WERI-Rb-1 (cell line): ENCODE measurements around the gene WNT11.

Experiments
- DNase-seq: peaks from one replicate; pipeline ENCODE4 v3.0.0-alpha.2; 2020
- H3K27ac ChIP-seq: fragments of 250-450 bp; sonication (Bioruptor Pico); 2 replicates; pipeline ENCODE4 v1.5.1; 2020; ENCODE audit warnings: mild to moderate bottlenecking, moderate library complexity
- H3K27me3 ChIP-seq: fragments of 250-450 bp; sonication (Bioruptor Pico); 2 replicates; pipeline ENCODE4 v1.5.1; 2021; ENCODE audit warnings: mild to moderate bottlenecking, low read depth, moderate library complexity; ENCODE audit not compliant: insufficient read depth, severe bottlenecking
- H3K36me3 ChIP-seq: fragments of 250-450 bp; sonication (Bioruptor Pico); 2 replicates; pipeline ENCODE4 v1.5.1; 2020; ENCODE audit warnings: mild to moderate bottlenecking, moderate library complexity
- H3K4me3 ChIP-seq: 2 replicates; pipeline ENCODE4 v1.5.1; 2011; ENCODE audit warnings: low read depth, mild to moderate bottlenecking, control low read depth, low read length
- H3K9me3 ChIP-seq: fragments of 250-450 bp; sonication (Bioruptor Pico); 2 replicates; pipeline ENCODE4 v1.5.1; 2021; ENCODE audit warnings: mild to moderate bottlenecking, moderate library complexity; ENCODE audit not compliant: severe bottlenecking
- CTCF ChIP-seq: IDR thresholded peaks from 2 replicates; pipeline ENCODE4 v1.5.1; 2011; ENCODE audit warnings: low read depth, mild to moderate bottlenecking, control low read depth, inconsistent platforms, low read length

WNT11 gene

GRCh38 chr11:76241243-76242000 lies 35.1 kb upstream of the WNT11 start:
- TF ChIP-seq CTCF = no peak
- H3K9me3 ChIP-seq = no peaks in the 10 kb centered on the region
- no peak for DNase-seq
- H3K36me3 ChIP-seq = no peaks in the 10 kb centered on the region
- H3K4me3 ChIP-seq = no peak overlapping the region
- no peak overlapping the region for H3K27ac ChIP-seq
- H3K27me3 ChIP-seq = no peaks in the 10 kb centered on the region

- no peak for TF ChIP-seq CTCF
- Histone ChIP-seq H3K36me3 (no peaks in the 10 kb centered on the region), H3K9me3 (no peaks in the 10 kb centered on the region), H3K27me3 (no peaks in the 10 kb centered on the region), H3K4me3 (no peak overlapping the region), H3K27ac (no peak overlapping the region)
- DNase-seq = no peak
Observed at GRCh38 chr11:76240666-76241065, 34.4 kb upstream of the WNT11 start.

- no peaks in the 10 kb centered on the region for H3K36me3 ChIP-seq
- no peaks in the 10 kb centered on the region for H3K9me3 ChIP-seq
- TF ChIP-seq CTCF = no peak
- H3K27me3 ChIP-seq = no peaks in the 10 kb centered on the region
- no peak overlapping the region for H3K27ac ChIP-seq
- H3K4me3 ChIP-seq = no peak overlapping the region
- DNase-seq = no peak
Observed at GRCh38 chr11:76240161-76240540, 33.8 kb upstream of the WNT11 start.

GRCh38 chr11:76239483-76240160 lies 33.3 kb upstream of the WNT11 start:
- no peaks in the 10 kb centered on the region for H3K36me3 ChIP-seq
- H3K9me3 ChIP-seq = no peaks in the 10 kb centered on the region
- no peaks in the 10 kb centered on the region for H3K27me3 ChIP-seq
- no peak for TF ChIP-seq CTCF
- no peak overlapping the region for H3K27ac ChIP-seq
- no peak for DNase-seq
- H3K4me3 ChIP-seq = no peak overlapping the region

- DNase-seq = no peak
- no peaks in the 10 kb centered on the region for H3K27me3 ChIP-seq
- H3K36me3 ChIP-seq = no peaks in the 10 kb centered on the region
- H3K4me3 ChIP-seq = no peak overlapping the region
- no peaks in the 10 kb centered on the region for H3K9me3 ChIP-seq
- no peak for TF ChIP-seq CTCF
- no peak overlapping the region for H3K27ac ChIP-seq
Observed at GRCh38 chr11:76238551-76238950, 32.2 kb upstream of the WNT11 start.
